ENCODE data around the gene CADM2.
"Not testable (repeated sequence)": the region's sequence is repeated elsewhere in the genome, so short reads cannot be mapped to it uniquely, and the experiment has no call there.

Gene CADM2

DNA sequence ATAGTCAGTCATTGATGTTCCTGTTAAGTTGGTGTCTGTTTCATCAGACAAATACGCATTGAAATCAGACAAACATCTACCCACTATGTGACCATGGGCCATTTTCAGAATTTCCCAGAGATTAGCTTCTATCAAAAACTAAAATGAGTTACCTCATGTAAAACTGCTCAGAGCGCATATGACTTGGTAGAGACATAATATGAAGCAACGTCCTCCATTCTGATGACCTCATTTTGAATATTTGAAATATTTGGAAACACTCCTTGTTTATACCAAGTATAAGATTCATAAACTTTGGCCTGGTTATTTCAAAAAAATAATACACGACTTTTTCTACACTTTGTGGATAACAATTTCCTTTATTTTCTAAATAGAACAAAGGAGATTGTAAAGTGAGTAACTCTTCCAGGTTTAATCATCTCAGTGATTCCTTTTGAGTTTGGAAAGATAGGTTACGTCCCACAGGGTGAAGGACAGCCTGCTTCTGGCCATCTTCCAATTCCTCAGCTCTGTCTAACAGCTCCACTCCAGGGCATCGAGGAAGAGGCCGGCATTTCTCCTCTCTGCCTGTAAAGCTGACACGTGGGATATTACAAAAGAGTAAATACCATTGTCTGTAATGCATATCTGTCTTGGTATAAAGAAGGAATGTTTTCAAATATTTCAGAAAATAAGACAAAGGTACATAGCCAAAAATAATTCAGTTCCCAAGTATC lies 122.6 kb downstream of the CADM2 start:
- no peak for FAIRE-seq

DNA sequence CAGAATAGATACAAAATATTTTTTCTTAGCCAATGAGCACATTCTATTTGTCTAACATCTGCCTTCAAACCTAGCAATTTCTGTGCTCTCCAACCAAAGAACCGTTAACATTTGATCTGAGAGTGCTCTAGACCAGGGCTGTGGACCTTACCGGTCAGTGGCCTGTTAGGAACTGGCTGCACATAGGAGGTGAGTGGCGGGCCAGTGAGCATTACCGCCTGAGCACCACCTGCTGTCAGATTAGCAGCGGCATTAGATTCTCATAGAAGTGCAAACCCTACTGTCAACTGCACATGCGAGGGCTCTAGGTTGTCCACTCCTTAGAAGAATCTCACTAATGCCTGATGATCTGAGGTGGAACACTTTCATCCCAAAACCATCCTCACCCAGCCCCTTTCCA lies 131.7 kb downstream of the CADM2 start:
- FAIRE-seq, result no peak

DNA sequence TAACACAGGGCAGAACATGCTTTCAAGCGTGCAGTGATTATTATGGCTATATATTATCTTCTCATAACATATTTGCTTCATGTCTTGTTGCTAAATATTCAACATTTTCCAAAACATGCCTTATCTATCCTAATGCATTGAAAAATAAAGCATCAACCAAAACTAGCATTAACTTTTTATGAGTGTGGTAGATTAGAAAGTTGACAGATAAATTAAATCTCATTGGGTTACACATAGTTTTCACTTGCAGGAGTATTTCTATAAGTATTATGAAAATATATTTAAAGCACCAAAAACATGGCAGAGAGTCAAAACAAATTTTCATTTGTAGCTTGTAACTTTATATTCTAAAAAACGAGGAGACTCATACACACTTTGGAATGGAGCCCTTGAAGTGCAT lies 141.5 kb downstream of the CADM2 start:
- FAIRE-seq, result no peak

DNA sequence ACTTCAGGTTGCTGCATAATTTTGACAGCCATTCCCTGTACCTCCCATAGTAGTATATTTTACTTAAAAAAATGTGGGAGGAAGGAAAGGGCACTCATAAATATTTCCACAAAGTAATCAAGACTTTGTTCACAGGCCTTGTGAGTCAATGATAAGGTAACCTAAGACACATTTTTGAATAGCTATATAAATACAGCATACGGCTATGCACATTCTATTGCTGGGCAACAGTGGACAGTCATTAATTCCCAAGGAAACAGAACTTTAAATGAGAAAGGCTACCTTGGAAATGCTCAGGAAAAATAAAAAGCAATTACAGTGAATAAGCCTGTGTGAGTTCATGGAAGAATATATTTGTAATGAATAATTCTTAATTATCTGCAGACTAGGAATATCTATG lies 144.0 kb downstream of the CADM2 start:
- FAIRE-seq, result no peak

DNA sequence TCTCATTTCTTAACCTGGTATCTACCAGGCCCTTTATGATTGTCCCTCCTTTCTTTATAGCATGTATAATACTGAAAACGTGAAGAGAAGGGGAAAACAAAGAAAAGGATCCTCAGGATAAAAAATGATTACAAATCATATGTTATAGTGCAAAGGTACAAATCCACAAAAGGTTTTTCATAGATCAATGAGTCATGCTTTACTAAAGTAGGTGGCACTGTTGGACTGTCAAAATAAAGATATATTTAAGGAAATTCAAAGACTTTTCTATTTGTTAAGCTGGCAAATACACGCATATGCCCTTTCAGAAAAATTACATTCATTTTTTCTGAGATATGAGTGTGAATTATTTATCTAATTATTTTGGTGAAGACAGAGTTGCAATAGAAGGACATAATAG lies 151.6 kb downstream of the CADM2 start:
- no peak for FAIRE-seq

DNA sequence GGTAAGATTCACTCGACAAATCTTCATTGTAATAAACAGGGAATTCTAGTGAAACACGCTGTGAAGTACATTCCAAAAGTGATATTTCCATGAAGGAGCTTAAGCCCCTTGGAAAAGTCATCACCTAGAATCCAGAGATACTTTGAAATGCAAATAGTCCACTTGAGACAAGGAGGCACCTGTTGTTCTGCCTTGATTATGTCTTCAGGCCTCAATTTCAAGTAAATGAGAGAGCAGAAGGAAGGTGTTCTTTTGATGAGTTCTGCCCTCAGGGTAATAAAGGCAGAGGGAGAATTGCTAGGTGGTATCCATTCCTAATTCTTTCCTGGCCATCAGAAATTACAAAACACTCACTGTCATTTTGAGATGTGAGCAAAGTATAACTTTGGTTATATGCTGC lies 162.1 kb downstream of the CADM2 start:
- FAIRE-seq, result no peak

DNA sequence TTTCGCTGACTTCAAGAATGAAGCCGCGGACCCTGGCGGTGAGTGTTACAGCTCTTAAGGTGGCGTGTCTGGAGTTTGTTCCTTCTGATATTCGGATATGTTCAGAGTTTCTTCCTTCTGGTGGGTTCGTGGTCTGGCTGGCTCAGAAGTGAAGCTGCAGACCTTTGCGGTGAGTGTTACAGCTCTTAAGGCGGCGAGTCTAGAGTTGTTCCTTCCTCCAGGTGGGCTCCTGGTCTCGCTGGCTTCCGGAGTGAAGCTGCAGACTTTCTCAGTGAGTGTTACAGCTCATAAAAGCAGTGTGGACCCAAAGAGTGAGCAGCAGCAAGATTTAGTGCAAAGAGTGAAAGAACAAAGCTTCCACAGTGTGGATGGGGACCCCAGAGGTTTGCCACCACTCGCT lies 174.1 kb downstream of the CADM2 start:
- not testable (repeated sequence) for FAIRE-seq

DNA sequence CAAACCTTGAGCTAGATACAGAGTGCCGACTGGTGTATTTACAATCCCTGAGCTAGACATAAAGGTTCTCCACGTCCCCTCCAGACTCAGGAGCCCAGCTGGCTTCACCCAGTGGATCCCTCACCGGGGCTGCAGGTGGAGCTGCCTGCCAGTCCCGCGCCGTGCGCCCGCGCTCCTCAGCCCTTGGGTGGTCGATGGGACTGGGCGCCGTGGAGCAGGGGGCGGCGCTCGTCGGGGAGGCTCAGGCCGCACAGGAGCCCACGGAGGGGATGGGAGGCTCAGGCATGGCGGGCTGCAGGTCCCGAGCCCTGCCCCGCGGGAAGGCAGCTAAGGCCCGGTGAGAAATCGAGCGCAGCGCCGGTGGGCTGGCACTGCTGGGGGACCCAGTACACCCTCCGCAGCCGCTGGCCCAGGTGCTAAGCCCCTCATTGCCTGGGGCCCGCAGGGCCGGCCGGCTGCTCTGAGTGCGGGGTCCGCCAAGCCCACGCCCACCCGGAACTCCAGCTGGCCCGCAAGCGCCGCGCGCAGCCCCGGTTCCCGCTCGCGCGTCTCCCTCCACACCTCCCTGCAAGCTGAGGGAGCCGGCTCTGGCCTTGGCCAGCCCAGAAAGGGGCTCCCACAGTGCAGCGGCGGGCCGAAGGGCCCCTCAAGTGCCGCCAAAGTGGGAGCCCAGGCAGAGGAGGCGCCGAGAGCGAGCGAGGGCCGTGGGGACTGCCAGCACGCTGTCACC lies 175.1 kb downstream of the CADM2 start:
- FAIRE-seq, result not testable (repeated sequence)

DNA sequence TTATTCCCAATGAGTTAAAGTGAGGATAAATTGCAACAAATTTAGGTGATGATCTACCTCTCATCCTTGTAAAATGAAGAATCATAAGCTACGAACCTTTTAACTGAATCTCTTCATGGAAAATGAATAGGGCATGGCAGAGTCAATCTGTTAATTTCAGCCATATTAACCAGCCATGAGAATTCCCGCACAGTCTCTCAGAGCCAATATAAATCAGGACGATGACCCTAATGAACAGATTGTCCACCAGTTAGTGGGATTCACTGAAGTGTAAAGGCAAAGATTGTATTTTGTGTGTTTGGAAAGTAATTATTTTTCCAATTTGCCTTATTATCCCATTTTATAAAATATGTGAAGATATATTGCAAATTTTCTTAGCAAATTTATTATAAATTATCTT lies 183.8 kb downstream of the CADM2 start:
- no peak for FAIRE-seq

DNA sequence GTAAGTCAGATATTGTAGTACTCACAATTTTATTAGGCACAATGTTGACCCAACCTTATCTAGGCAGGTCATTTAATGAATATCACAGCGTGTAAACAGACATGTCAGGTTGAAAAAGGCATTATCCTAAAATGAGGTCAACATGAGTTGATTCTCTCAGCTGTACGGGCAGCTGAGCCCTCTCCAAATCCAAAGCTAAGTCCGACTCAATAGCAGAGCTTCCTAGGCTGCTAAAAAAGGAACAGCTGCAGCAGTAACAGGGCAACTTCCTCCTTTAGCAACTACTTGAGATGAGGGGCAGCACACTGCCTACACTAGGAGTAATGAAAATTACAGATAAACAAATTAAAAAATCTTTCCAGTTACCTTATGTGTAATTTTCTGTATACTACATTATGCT lies 189.2 kb downstream of the CADM2 start:
- no peak for FAIRE-seq

DNA sequence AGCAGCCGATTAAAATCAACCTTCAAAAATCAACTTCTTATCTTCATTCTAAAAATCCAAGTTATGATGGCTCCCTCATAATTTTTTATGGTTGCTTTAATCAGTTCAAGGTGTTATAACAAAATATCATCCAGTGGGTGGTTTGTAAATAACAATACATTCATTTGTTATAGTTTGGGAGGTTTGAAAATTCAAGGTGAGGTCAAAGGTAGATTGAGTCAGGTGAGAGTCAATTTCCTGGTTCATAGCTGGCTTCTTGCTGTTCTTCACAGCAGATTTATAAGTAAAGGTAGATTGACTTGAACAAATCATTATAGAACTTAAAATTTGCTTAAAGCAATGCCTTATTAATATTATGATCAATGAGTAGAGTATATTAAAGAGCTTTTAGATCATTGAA lies 192.8 kb downstream of the CADM2 start:
- no peak for FAIRE-seq

DNA sequence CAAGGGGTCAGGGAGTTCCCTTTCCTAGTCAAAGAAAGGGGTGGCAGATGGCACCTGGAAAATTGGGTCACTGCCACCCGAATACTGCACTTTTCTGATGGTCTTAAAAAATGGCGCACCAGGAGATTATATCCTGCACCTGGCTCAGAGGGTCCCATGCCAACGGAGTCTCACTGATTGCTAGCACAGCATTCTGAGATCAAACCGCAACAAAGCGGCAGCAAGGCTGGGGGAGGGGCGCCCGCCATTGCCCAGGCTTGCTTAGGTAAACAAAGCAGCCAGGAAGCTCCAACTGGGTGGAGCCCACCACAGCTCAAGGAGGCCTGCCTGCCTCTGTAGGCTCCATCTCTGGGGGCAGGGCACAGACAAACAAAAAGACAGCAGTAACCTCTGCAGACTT lies 194.5 kb downstream of the CADM2 start:
- not testable (repeated sequence) for FAIRE-seq

DNA sequence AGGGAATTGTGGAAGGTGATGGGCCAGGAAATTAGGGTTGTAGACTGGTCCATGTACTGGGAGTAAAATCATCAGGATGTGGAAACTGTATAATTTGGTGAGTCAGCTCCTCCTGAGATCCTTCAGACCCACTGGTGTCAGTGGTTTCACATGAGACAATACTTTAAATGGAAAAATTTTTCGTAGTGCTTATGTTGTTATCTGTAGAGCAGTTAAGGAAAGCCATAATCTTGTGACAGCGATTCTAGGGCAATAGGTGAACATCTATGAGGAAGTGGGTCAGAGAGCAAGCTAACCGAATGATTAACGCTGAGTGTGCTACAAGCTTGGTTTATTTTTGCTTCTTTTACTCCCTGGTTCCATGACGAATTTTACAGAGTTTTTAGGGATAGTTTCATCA lies 200.6 kb downstream of the CADM2 start:
- no peak for FAIRE-seq

DNA sequence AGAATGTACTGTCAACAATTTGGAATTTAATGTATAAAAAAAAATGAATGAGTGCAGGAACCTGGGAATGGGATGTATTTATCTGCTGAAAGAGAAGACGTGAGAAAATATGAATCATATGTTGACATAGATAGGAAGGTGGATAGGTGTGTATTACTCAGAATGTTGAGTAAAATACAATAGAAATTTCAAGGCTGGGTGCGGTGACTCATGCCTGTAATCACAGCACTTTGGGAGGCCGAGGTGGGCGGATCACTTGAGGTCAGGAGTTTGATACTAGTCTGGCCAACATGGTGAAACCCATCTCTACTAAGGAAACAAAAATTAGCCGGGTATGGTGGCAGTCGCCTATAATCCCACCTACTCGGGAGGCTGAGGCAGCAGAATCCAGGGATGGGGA lies 202.8 kb downstream of the CADM2 start:
- FAIRE-seq, result no peak

DNA sequence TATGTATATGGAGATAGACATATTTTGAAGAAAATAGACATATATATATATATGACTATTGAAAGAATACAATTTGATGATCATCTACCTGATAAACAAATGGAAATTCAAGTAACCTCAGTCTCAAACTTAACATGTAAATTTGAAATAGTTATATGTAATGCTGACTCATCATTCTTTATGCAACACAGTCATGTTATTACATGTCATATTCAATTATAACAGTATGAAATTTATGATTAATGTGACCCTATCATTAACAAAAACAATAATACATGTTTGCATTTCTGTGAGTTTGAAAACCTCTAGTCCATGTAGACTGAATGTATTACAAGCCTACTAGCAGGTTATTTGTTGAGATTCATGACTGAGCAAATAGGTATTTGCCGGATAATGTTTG lies 204.1 kb downstream of the CADM2 start:
- peak; percentile 74 for FAIRE-seq

DNA sequence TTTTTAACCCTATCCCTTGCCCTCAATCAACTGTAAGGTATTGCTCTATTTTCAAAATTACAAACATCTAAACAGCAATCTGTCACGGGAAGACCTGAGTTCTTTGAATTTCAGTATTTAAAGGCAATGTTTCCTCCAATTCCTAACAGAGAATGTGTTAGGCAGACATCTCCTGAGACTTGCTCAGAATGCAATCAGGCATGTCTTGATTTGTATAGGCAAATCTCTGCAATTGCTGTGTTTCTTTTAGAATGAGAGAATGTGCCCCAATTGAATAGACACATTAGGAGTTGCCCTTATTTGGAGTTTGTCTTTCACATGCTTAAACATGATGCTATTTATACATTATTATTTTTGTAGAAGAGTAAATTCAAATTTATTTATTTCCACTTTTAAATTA lies 205.6 kb downstream of the CADM2 start:
- no peak for FAIRE-seq

DNA sequence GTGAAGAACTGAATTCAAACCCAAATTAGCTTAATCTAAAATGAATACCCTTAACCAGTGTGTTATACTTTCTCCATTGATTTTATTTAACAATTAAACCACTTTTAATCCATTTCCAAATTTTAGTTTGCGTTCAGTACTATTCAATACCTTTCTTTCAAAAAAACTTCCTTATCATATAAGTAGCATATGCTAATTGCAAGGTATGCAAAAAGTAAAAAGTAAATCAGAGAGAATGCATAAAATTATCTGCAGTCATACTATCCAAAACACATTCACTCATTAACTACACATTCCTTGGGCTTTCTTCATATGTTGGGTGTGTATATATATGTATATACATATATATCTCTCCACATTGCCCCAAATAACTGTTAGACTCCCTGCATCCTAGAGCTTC lies 208.8 kb downstream of the CADM2 start:
- FAIRE-seq, result no peak

DNA sequence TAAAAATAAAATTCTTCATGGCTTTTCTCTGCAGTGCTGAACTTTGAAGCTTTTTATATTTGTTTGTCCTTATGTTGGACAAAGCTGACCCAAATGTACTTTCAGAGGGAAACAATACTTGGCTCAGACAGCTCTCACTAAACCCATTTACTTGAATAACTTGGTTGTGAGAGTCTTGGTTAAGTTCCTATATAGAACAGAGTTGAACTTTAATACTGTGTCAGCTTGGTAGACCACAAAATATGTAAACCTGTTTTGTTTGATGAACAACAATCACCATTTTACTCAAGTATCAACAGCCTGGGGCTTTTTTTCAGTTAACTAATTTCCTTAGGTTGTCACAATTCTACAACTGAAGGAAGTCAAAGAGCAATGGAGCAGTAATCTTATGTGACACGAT lies 211.9 kb downstream of the CADM2 start:
- FAIRE-seq, result no peak

DNA sequence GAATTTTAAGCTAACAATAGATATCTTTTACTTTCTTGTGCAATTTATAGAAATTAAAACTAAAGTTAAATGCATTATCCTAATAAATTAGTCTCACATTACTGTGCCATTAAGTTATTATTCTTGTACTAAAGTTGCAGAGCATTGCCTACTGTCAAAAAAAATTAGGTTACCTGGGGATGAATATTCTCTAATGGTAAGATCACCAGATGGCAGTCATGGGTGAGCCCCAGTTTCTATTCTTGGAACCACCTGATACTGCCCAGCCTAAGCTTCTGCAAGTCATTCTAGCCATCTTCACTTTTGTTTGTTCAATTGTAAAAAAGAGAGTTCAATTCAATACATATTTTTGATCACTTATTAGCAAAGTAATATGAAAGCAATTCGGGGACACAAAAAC lies 213.2 kb downstream of the CADM2 start:
- FAIRE-seq, result no peak

DNA sequence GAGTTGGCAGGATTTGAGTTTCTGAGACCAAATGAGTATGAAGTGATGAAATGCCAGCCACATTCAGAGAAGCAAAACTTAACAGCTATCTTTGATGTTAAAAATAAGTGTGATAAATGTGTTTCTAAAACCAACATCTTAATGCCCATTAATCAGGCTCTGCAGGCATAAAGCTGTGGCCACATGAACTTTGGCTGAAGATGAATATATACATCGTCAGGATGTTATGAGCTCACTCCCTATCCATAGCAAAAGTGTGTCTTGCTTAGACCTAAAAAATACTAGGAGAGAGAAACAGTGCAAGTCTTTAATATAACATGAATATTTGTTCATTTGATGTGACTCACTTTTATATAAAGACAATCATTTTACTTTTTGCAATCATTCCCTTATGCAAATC lies 218.0 kb downstream of the CADM2 start:
- no peak for FAIRE-seq

DNA sequence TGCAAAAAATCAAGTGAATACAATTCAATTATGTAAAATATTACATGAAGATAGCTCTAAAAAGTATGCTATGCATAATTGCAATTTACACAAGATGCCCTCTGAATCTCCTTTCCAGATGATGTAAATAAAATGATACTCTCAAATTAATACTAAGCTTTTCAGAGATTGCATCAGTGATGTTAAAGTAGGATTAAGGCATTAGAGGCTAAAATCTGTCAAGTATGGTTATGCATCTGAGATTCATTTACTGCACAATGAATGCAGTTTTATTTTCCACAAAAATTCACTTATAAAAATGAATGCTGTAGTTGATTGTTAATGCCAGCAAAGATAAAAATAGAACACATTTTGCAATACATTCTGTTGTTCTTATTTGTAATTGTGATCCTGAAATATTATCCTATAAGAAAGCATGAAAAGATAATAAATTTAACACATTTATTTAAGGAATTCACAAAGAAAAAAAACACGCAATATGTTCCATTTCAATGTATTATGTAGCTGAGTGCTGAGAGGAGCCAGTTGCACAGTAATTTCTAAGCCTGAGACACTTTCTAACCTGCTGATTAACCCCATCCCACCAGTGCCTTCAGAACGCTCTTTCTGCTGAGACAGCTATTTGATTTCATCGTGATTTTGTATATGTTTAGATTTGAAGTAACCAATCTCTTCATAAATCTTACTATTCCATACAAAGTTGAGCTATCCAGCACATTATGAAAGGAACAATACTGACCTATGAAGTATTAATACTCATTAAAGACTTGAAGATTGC lies 224.4 kb downstream of the CADM2 start:
- FAIRE-seq, result no peak

DNA sequence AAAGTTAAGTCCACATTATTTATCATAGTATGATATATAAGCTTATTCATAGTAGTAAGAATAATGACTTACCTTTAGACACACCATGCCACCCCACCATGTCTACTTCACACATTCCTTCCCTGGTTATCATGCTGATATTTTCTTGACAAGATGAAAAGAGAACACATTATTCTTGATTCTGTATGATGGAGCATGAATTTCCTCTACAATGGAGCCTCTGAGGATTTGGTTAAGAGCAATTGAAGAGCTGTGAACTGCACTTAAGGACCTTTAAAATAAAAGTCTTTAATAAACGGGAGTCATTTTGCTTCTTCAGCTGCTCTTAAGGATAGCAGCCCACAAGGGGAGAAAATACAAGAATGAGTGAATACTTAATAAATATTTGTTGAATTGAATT lies 226.7 kb downstream of the CADM2 start:
- no peak for FAIRE-seq

DNA sequence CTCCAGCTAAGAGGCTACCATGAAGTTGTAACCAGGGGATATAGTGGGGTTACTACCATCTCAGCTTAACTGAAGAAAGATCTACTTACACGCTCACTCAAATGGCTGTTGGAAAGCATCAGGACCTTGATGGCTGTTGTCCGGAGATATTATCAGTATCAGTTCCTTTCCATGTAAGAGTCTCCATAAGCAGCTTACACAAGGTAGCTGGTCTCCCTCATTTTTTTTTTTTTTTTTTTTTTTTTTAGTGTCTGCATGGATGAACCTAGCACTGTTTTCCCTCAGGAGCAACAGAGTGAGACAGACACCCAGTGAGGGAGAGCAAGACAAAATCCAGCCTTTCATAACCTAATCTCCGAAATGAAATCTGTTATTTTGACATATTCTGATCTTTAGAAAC lies 230.9 kb downstream of the CADM2 start:
- no peak for FAIRE-seq

DNA sequence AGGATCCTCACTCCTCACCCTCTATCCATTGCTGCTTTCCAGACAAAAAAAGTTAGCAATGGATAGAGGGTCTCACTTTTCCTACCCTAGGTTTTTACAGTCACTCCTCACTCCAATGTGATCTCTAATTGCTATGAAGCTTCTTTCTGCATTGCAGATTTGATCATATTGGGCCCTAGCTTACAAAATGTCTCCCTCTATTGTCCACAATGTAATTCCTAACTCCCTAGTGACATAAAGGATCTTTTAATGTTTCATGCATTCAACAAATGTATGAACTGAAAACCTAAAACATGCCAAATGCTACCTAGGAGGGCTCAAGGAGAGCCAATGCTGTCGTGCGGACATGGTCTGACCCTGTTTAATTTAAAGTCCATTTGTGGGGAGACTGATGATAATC lies 234.8 kb downstream of the CADM2 start:
- FAIRE-seq, result no peak

Measured in A204.1 (cell line).